K562 (cell line): ENCODE data around the gene SCAP. TPM values are rescaled to one million over a fixed set of nuclear protein-coding genes. Genes with fewer than 3 reads are reported as not detected.
A peak's percentile ranks its signal among the peaks of the same experiment; 100 is the strongest.

ENCODE experiments used
- BACH1 ChIP-seq: fragments of 200-800 bp; sonication (Bioruptor generic); IDR thresholded peaks from 2 replicates; pipeline ENCODE4 v1.6.1; 2016; ENCODE audit warnings: missing genetic modification characterization, missing compliant biosample characterization
- DACH1 ChIP-seq: fragments of 450-650 bp; IDR thresholded peaks from 2 replicates; pipeline ENCODE4 v1.6.1; 2018; ENCODE audit not compliant: partially characterized antibody
- GATAD2B ChIP-seq: fragments of 450-650 bp; IDR thresholded peaks from 2 replicates; pipeline ENCODE4 v1.6.1; 2017; ENCODE audit warnings: mild to moderate bottlenecking, borderline replicate concordance
- HMBOX1 ChIP-seq: sonication (generic); IDR thresholded peaks from 2 replicates; pipeline ENCODE4 v1.6.1; 2016
- NEUROD1 ChIP-seq: fragments of 150-350 bp; IDR thresholded peaks from 2 replicates; pipeline ENCODE4 v1.6.1; 2014; ENCODE audit warnings: borderline replicate concordance, low read length, low read depth; ENCODE audit not compliant: partially characterized antibody
- NFATC3 ChIP-seq: fragments of 450-650 bp; IDR thresholded peaks from 2 replicates; pipeline ENCODE4 v1.6.1; 2017; ENCODE audit warnings: mild to moderate bottlenecking
- NR2C1 ChIP-seq, 2 experiments: fragments of 450-650 bp; IDR thresholded peaks; 2 replicates each; pipeline ENCODE4 v1.6.1; 2017; ENCODE audit warnings: mild to moderate bottlenecking in 2 of 2, antibody characterized with exemption in 1 of 2, inconsistent platforms in 1 of 2, missing compliant biosample characterization in 1 of 2, missing genetic modification characterization in 1 of 2
- RUNX1 ChIP-seq: sonication (generic); IDR thresholded peaks from 2 replicates; pipeline ENCODE4 v1.6.1; 2016; ENCODE audit warnings: antibody characterized with exemption, low read depth
- ZBTB7A ChIP-seq: IDR thresholded peaks from 2 replicates; pipeline ENCODE4 v1.6.1; 2011; ENCODE audit warnings: low read depth, mild to moderate bottlenecking, low read length, moderate library complexity, borderline replicate concordance; ENCODE audit not compliant: control insufficient read depth
- ZNF316 ChIP-seq: fragments of 450-650 bp; IDR thresholded peaks from 2 replicates; pipeline ENCODE4 v1.6.1; 2016
- ZNF780A ChIP-seq: fragments of 250-450 bp; sonication (Bioruptor Pico); IDR thresholded peaks from 2 replicates; pipeline ENCODE4 v1.5.0; 2021; ENCODE audit warnings: mild to moderate bottlenecking
- polyA plus RNA-seq, 8 experiments: library from polyadenylated mRNA; depleted of rRNA in 4 of 8; stranded (reverse) in 5 of 8; unstranded in 3 of 8; fragments of >200 nt; fragmentation: Nextera tagmentation in 2 of 8; fragmentation: Illumina TruSeq in 1 of 8; extraction: Ambion mirVana in 2 of 8; extraction: Trizol in 1 of 8; gene quantifications; 2 replicates each; pipeline versions ENCODE4 v1.2.1 to v1.2.3, GENCODE V29; 2011 to 2014; ENCODE audit warnings: inconsistent platforms in 1 of 8, missing spikeins in 1 of 8
- total RNA-seq, 7 experiments: library from RNA; depleted of rRNA in 6 of 7; stranded (reverse); fragments of >200 nt in 6 of 7; fragmentation: Illumina TruSeq in 2 of 7; extraction: Trizol in 2 of 7; gene quantifications; 2 replicates each; pipeline versions ENCODE4 v1.2.1 to v1.2.3, GENCODE V29; 2011 to 2021; ENCODE audit warnings: low replicate concordance in 1 of 7
- TF ChIP-seq, protein P1 (sequence below): fragments of 200-600 bp; sonication (generic); IDR thresholded peaks from one replicate; pipeline ENCODE4 v1.6.1; 2012; ENCODE audit warnings: mild to moderate bottlenecking, low read depth, low read length, inconsistent platforms
- TF ChIP-seq, protein P2 (sequence below): sonication (generic); formaldehyde crosslinking; IDR thresholded peaks from 2 replicates; pipeline ENCODE4 v1.9.0; 2022; ENCODE audit warnings: mild to moderate bottlenecking, missing genetic modification reagents

Gene SCAP
- total and polyA plus RNA-seq, 9 of the 15 experiments (the other 6 are each of a cell fraction or from before 2014, with no cell fraction given) = 2.6 to 104 (median 37.8) TPM

DNA sequence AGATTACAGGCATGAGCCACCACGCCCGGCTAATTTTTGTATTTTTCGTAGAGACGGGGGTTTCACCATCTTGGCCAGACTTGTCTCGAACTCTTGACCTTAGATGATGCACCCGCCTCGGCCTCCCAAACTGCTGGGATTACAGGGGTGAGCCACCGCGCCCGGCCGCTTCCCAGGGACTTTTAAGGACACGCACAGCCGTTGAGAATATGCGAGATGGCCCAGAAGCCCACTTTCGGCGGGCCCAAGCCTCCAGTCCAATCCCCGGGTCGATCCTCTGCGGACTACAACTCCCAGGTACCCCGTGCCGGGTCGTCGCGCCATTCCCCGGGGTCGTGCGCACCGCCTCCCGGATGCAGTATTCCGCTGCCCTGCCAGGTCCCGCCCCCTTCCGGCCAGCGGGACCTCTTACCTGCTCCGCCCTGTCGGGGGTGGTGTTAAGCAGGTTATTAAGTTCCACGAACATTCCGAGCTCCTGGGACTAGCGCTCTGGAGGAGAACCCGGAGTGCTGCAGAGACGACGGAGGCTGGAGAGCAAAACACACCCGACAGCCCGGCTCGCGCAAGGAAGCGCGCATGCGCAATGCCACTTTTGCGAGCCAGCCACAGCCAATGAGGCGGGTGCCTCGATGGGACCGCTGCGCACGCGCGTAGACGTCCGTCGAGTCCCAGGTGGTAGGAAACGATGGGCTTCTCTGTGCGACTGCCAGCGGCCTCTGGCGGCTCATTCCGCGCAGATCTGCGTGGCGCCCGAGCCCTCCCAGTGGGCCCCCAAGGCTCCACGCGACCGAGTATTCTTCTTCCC is 37.6 kb upstream of the SCAP start, which contains the start of gene ELP6 (continued):
- TF ChIP-seq, protein P1, sequence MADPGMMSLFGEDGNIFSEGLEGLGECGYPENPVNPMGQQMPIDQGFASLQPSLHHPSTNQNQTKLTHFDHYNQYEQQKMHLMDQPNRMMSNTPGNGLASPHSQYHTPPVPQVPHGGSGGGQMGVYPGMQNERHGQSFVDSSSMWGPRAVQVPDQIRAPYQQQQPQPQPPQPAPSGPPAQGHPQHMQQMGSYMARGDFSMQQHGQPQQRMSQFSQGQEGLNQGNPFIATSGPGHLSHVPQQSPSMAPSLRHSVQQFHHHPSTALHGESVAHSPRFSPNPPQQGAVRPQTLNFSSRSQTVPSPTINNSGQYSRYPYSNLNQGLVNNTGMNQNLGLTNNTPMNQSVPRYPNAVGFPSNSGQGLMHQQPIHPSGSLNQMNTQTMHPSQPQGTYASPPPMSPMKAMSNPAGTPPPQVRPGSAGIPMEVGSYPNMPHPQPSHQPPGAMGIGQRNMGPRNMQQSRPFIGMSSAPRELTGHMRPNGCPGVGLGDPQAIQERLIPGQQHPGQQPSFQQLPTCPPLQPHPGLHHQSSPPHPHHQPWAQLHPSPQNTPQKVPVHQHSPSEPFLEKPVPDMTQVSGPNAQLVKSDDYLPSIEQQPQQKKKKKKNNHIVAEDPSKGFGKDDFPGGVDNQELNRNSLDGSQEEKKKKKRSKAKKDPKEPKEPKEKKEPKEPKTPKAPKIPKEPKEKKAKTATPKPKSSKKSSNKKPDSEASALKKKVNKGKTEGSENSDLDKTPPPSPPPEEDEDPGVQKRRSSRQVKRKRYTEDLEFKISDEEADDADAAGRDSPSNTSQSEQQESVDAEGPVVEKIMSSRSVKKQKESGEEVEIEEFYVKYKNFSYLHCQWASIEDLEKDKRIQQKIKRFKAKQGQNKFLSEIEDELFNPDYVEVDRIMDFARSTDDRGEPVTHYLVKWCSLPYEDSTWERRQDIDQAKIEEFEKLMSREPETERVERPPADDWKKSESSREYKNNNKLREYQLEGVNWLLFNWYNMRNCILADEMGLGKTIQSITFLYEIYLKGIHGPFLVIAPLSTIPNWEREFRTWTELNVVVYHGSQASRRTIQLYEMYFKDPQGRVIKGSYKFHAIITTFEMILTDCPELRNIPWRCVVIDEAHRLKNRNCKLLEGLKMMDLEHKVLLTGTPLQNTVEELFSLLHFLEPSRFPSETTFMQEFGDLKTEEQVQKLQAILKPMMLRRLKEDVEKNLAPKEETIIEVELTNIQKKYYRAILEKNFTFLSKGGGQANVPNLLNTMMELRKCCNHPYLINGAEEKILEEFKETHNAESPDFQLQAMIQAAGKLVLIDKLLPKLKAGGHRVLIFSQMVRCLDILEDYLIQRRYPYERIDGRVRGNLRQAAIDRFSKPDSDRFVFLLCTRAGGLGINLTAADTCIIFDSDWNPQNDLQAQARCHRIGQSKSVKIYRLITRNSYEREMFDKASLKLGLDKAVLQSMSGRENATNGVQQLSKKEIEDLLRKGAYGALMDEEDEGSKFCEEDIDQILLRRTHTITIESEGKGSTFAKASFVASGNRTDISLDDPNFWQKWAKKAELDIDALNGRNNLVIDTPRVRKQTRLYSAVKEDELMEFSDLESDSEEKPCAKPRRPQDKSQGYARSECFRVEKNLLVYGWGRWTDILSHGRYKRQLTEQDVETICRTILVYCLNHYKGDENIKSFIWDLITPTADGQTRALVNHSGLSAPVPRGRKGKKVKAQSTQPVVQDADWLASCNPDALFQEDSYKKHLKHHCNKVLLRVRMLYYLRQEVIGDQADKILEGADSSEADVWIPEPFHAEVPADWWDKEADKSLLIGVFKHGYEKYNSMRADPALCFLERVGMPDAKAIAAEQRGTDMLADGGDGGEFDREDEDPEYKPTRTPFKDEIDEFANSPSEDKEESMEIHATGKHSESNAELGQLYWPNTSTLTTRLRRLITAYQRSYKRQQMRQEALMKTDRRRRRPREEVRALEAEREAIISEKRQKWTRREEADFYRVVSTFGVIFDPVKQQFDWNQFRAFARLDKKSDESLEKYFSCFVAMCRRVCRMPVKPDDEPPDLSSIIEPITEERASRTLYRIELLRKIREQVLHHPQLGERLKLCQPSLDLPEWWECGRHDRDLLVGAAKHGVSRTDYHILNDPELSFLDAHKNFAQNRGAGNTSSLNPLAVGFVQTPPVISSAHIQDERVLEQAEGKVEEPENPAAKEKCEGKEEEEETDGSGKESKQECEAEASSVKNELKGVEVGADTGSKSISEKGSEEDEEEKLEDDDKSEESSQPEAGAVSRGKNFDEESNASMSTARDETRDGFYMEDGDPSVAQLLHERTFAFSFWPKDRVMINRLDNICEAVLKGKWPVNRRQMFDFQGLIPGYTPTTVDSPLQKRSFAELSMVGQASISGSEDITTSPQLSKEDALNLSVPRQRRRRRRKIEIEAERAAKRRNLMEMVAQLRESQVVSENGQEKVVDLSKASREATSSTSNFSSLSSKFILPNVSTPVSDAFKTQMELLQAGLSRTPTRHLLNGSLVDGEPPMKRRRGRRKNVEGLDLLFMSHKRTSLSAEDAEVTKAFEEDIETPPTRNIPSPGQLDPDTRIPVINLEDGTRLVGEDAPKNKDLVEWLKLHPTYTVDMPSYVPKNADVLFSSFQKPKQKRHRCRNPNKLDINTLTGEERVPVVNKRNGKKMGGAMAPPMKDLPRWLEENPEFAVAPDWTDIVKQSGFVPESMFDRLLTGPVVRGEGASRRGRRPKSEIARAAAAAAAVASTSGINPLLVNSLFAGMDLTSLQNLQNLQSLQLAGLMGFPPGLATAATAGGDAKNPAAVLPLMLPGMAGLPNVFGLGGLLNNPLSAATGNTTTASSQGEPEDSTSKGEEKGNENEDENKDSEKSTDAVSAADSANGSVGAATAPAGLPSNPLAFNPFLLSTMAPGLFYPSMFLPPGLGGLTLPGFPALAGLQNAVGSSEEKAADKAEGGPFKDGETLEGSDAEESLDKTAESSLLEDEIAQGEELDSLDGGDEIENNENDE = no peak
- TF ChIP-seq HMBOX1 (no peak), NEUROD1 (peak; percentile 44), NR2C1 (IDR thresholded peaks at IDR 0.05) (peak; percentile 98), NR2C1 (tag; IDR thresholded peaks at IDR 0.05) (peak; percentile 99), RUNX1 (no peak), ZBTB7A (peak; percentile 93), ZNF780A (CRISPR knock-in tag) (no peak), ZNF316 (no peak), BACH1 (no peak), NFATC3 (no peak), DACH1 (peak; percentile 65), GATAD2B (no peak; the same call in 1 of the 2 replicates)
- TF ChIP-seq, protein P2, sequence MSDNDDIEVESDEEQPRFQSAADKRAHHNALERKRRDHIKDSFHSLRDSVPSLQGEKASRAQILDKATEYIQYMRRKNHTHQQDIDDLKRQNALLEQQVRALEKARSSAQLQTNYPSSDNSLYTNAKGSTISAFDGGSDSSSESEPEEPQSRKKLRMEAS (CRISPR knock-in tag) = peak; percentile 94
